Iris pigment epithelial cell (primary cell): ENCODE measurements around the gene ITPR3.
A peak's percentile ranks its signal among the peaks of the same experiment; 100 is the strongest.

Source experiments
- DNase-seq: peaks from one replicate; pipeline ENCODE4 v3.0.0-alpha.2; 2011; ENCODE audit warnings: low read depth

Gene ITPR3

GRCh38 chr6:33737267-33738026 lies 116.3 kb downstream of the ITPR3 start:
- DNase-seq = no peak

GRCh38 chr6:33738153-33738552 lies 117.0 kb downstream of the ITPR3 start:
- no peak for DNase-seq

- no peak for DNase-seq
These were observed 117.8 kb downstream of the ITPR3 start for GRCh38 chr6:33738879-33739278.

- no peak for DNase-seq
These were observed 118.4 kb downstream of the ITPR3 start for GRCh38 chr6:33739571-33739970.

GRCh38 chr6:33740204-33740608 lies 119.1 kb downstream of the ITPR3 start:
- no peak for DNase-seq

- no peak for DNase-seq
These were observed 119.7 kb downstream of the ITPR3 start for GRCh38 chr6:33740794-33741193.

GRCh38 chr6:33742092-33742491 lies 121.0 kb downstream of the ITPR3 start:
- no peak for DNase-seq

- DNase-seq = no peak
These were observed 121.7 kb downstream of the ITPR3 start for GRCh38 chr6:33742837-33743236.

- peak; percentile 59 for DNase-seq
These were observed 123.1 kb downstream of the ITPR3 start for GRCh38 chr6:33744001-33744848.

GRCh38 chr6:33744895-33745546 lies 123.9 kb downstream of the ITPR3 start:
- DNase-seq = no peak

GRCh38 chr6:33745548-33745947 lies 124.4 kb downstream of the ITPR3 start:
- DNase-seq = peak; percentile 30
